ENCODE data around the gene KRTDAP.

KRTDAP gene

GRCh38 chr19:35497406-35497805, 7.1 kb upstream of the KRTDAP start:
- ChIA-PET CTCF (interaction anchor here (1.3 to 1.6 kb wide), 2 partner anchors 13 to 144 kb away, joined by 6 to 7 read pairs; no protein-coding TSS in a partner anchor), POLR2A (interaction anchor here (1.2 to 2.2 kb wide), 5 partner anchors 9 to 17 kb away, joined by 4 to 19 read pairs (median 11); no protein-coding TSS in a partner anchor)
- no peak for DNase-seq (ENCODE audit: extremely low spot score)
- no peak for TF ChIP-seq FOXM1 (IDR thresholded peaks at IDR 0.05; ENCODE audit: borderline replicate concordance)
- TF ChIP-seq FOXK2 (IDR thresholded peaks at IDR 0.05) = no peak
- TF ChIP-seq L3MBTL2 (conservative IDR thresholded peaks at IDR 0.05) = no peak
- no peak for TF ChIP-seq PKNOX1 (IDR thresholded peaks at IDR 0.05)
- TF ChIP-seq NFRKB (IDR thresholded peaks at IDR 0.05) = no peak
- TF ChIP-seq SUZ12 (IDR thresholded peaks at IDR 0.05) = no peak
- no peak for TF ChIP-seq CTBP1 (IDR thresholded peaks at IDR 0.05; ENCODE audit: borderline replicate concordance)
- TF ChIP-seq SP1 (IDR thresholded peaks at IDR 0.05) = no peak
- TF ChIP-seq LEF1 (IDR thresholded peaks at IDR 0.05; ENCODE audit: borderline replicate concordance) = no peak
- no peak for TF ChIP-seq ZNF384 (IDR thresholded peaks at IDR 0.05)
- TF ChIP-seq ARNT (IDR thresholded peaks at IDR 0.05) = no peak
- TF ChIP-seq FOXA1 (IDR thresholded peaks at IDR 0.05) = no peak
- TF ChIP-seq HDGF (IDR thresholded peaks at IDR 0.05; ENCODE audit: borderline replicate concordance) = no peak
- no peak for TF ChIP-seq ELF4 (IDR thresholded peaks at IDR 0.05)
- no peak for TF ChIP-seq BHLHE40 (IDR thresholded peaks at IDR 0.05; ENCODE audit: borderline replicate concordance)

GRCh38 chr19:35495107-35496064, 5.1 kb upstream of the KRTDAP start:
- TF ChIP-seq L3MBTL2 (conservative IDR thresholded peaks at IDR 0.05) (no peak), CTBP1 (IDR thresholded peaks at IDR 0.05; ENCODE audit: borderline replicate concordance) (no peak), HDGF (IDR thresholded peaks at IDR 0.05; ENCODE audit: borderline replicate concordance) (no peak), TARDBP (IDR thresholded peaks at IDR 0.05) (no peak), FOXM1 (IDR thresholded peaks at IDR 0.05; ENCODE audit: borderline replicate concordance) (no peak)
- peak; percentile 89 for DNase-seq (ENCODE audit: extremely low spot score)
- ChIA-PET POLR2A (interaction anchor here (1.1 to 2.3 kb wide), 2 partner anchors 14 to 15 kb away, joined by 8 to 9 read pairs; no protein-coding TSS in a partner anchor), CTCF (interaction anchor here (0.6 to 1.3 kb wide), 10 partner anchors 9 to 368 kb away, joined by 3 to 8 read pairs (median 4); no protein-coding TSS in a partner anchor)

- POLR2A ChIA-PET = interaction anchor here (1.6 to 2.3 kb wide), 2 partner anchors 15 to 16 kb away, joined by 3 to 9 read pairs; no protein-coding TSS in a partner anchor
- TF ChIP-seq NFRKB (IDR thresholded peaks at IDR 0.05) = no peak
- no peak for TF ChIP-seq BHLHE40 (IDR thresholded peaks at IDR 0.05; ENCODE audit: borderline replicate concordance)
- TF ChIP-seq FOXM1 (IDR thresholded peaks at IDR 0.05; ENCODE audit: borderline replicate concordance) = no peak
- no peak for TF ChIP-seq PKNOX1 (IDR thresholded peaks at IDR 0.05)
- no peak for TF ChIP-seq TARDBP (IDR thresholded peaks at IDR 0.05)
- no peak for TF ChIP-seq L3MBTL2 (conservative IDR thresholded peaks at IDR 0.05)
- no peak for TF ChIP-seq FOXK2 (IDR thresholded peaks at IDR 0.05)
- TF ChIP-seq ELF4 (IDR thresholded peaks at IDR 0.05) = no peak
- no peak for TF ChIP-seq HDGF (IDR thresholded peaks at IDR 0.05; ENCODE audit: borderline replicate concordance)
- TF ChIP-seq FOXA1 (IDR thresholded peaks at IDR 0.05) = no peak
- TF ChIP-seq LEF1 (IDR thresholded peaks at IDR 0.05; ENCODE audit: borderline replicate concordance) = no peak
- no peak for TF ChIP-seq ZNF384 (IDR thresholded peaks at IDR 0.05)
- no peak for TF ChIP-seq ARNT (IDR thresholded peaks at IDR 0.05)
- no peak for TF ChIP-seq SP1 (IDR thresholded peaks at IDR 0.05)
- no peak for TF ChIP-seq SUZ12 (IDR thresholded peaks at IDR 0.05)
- no peak for TF ChIP-seq CTBP1 (IDR thresholded peaks at IDR 0.05; ENCODE audit: borderline replicate concordance)
- DNase-seq (ENCODE audit: extremely low spot score) = no peak
- CTCF ChIA-PET = no interaction called here
Measured at GRCh38 chr19:35493971-35494370, 3.7 kb upstream of the KRTDAP start.

GRCh38 chr19:35491836-35492360, 1.6 kb upstream of the KRTDAP start:
- CTCF ChIA-PET = interaction anchor here (0.6 kb wide), 1 partner anchor 17 kb away, joined by 3 read pairs; no protein-coding TSS in a partner anchor
- POLR2A ChIA-PET = interaction anchor here (0.7 to 1.4 kb wide), 2 partner anchors 13 to 17 kb away, joined by 3 read pairs; no protein-coding TSS in a partner anchor
- DNase-seq (ENCODE audit: extremely low spot score) = no peak
- TF ChIP-seq LEF1 (IDR thresholded peaks at IDR 0.05; ENCODE audit: borderline replicate concordance) (no peak), SUZ12 (IDR thresholded peaks at IDR 0.05) (no peak), FOXM1 (IDR thresholded peaks at IDR 0.05; ENCODE audit: borderline replicate concordance) (no peak), ELF4 (IDR thresholded peaks at IDR 0.05) (no peak), ZNF384 (IDR thresholded peaks at IDR 0.05) (no peak), BHLHE40 (IDR thresholded peaks at IDR 0.05; ENCODE audit: borderline replicate concordance) (no peak), FOXA1 (IDR thresholded peaks at IDR 0.05) (no peak), L3MBTL2 (conservative IDR thresholded peaks at IDR 0.05) (no peak), HDGF (IDR thresholded peaks at IDR 0.05; ENCODE audit: borderline replicate concordance) (no peak), SP1 (IDR thresholded peaks at IDR 0.05) (no peak), NFRKB (IDR thresholded peaks at IDR 0.05) (no peak), ARNT (IDR thresholded peaks at IDR 0.05) (no peak), PKNOX1 (IDR thresholded peaks at IDR 0.05) (no peak), FOXK2 (IDR thresholded peaks at IDR 0.05) (no peak)

- TF ChIP-seq BHLHE40 (IDR thresholded peaks at IDR 0.05; ENCODE audit: borderline replicate concordance) (no peak), SUZ12 (IDR thresholded peaks at IDR 0.05) (no peak), FOXM1 (IDR thresholded peaks at IDR 0.05; ENCODE audit: borderline replicate concordance) (no peak), L3MBTL2 (conservative IDR thresholded peaks at IDR 0.05) (no peak), ELF4 (IDR thresholded peaks at IDR 0.05) (no peak), TARDBP (IDR thresholded peaks at IDR 0.05) (no peak), NFRKB (IDR thresholded peaks at IDR 0.05) (no peak), PKNOX1 (IDR thresholded peaks at IDR 0.05) (no peak), SP1 (IDR thresholded peaks at IDR 0.05) (no peak), ARNT (IDR thresholded peaks at IDR 0.05) (no peak), FOXA1 (IDR thresholded peaks at IDR 0.05) (no peak)
- no peak for DNase-seq (ENCODE audit: extremely low spot score)
- POLR2A ChIA-PET = no interaction called here
- CTCF ChIA-PET = no interaction called here
Measured at GRCh38 chr19:35488677-35489076, 1.6 kb downstream of the KRTDAP start.

Measured in HEK293T (cell line).